Uterus (tissue), 4 donors: ENCODE data around the gene RGP1. TPM values are rescaled to one million over a fixed set of nuclear protein-coding genes. Genes with fewer than 3 reads are reported as not detected.
A peak's percentile ranks its signal among the peaks of the same experiment; 100 is the strongest.

Source experiments
- DNase-seq, 2 donors: peaks; one replicate each; pipeline ENCODE4 v3.0.0-alpha.2; 2019 to 2020
- H3K27ac ChIP-seq, 2 donors: fragments of 200-600 bp; sonication (generic); 1 replicate in 1 of 2; 2 replicates in 1 of 2; pipeline ENCODE4 v1.5.1; 2016 to 2018
- H3K27me3 ChIP-seq, 2 donors: fragments of 200-600 bp; sonication (generic); one replicate each; pipeline ENCODE4 v1.5.1; 2018 to 2019; ENCODE audit warnings: control low read depth in 1 of 2
- H3K36me3 ChIP-seq, 2 donors: fragments of 200-600 bp; sonication (generic); one replicate each; pipeline ENCODE4 v1.5.1; 2019; ENCODE audit warnings: control low read depth in 1 of 2
- H3K4me1 ChIP-seq, 2 donors: fragments of 200-600 bp; sonication (generic); one replicate each; pipeline ENCODE4 v1.5.1; 2018 to 2019; ENCODE audit warnings: control low read depth in 1 of 2
- H3K4me3 ChIP-seq, 2 donors: fragments of 200-600 bp; sonication (generic); 1 replicate in 1 of 2; 2 replicates in 1 of 2; pipeline ENCODE4 v1.5.1; 2018 to 2019; ENCODE audit warnings: mild to moderate bottlenecking in 1 of 2
- H3K9me3 ChIP-seq, 2 donors: fragments of 200-600 bp; sonication (generic); one replicate each; pipeline ENCODE4 v1.5.1; 2019; ENCODE audit warnings: control low read depth in 1 of 2
- POLR2A ChIP-seq, 2 donors: fragments of 450-650 bp; IDR thresholded peaks; one replicate each; pipeline ENCODE4 v1.6.1; 2016; ENCODE audit warnings: antibody characterized with exemption in 2 of 2, mild to moderate bottlenecking in 1 of 2, moderate library complexity in 1 of 2
- intact Hi-C: fragments of 100-400 bp; cut with DNase I; formaldehyde crosslinking; loops from one replicate; pipeline ENCODE4 v1.15.1; 2023; ENCODE audit warnings: low total_unique reads
- total RNA-seq, 4 donors: library from RNA; depleted of rRNA in 3 of 4; stranded (reverse); fragments of >200 nt in 3 of 4; gene quantifications; one replicate each; pipeline versions ENCODE4 v1.1.0 to v1.2.4, GENCODE V29; 2014 to 2023
- TF ChIP-seq, protein P1 (sequence below), 4 experiments: fragments of 200-600 bp in 2 of 4; fragments of 450-650 bp in 2 of 4; sonication (generic) in 2 of 4; IDR thresholded peaks; one replicate each; pipeline ENCODE4 v1.5.1; 2016 to 2019; ENCODE audit warnings: antibody characterized with exemption in 4 of 4, mild to moderate bottlenecking in 2 of 4, moderate library complexity in 1 of 4
- donor health status: DM: yes; HTN: yes; CAD: no.

The RGP1 gene
- total RNA-seq, 4 donors from 2014 or later: 2.0 to 38.1 (median 10.3) TPM

- intact Hi-C loops: no loop called here
- Histone ChIP-seq H3K4me3 (no peak overlapping the region), H3K9me3 (no peaks in the 10 kb centered on the region), H3K36me3 (no peaks in the 10 kb centered on the region), H3K27ac (no peak overlapping the region), H3K4me1 (no peaks in the 10 kb centered on the region), H3K27me3 (no peaks in the 10 kb centered on the region)
- DNase-seq: no peak
- TF ChIP-seq, protein P1, sequence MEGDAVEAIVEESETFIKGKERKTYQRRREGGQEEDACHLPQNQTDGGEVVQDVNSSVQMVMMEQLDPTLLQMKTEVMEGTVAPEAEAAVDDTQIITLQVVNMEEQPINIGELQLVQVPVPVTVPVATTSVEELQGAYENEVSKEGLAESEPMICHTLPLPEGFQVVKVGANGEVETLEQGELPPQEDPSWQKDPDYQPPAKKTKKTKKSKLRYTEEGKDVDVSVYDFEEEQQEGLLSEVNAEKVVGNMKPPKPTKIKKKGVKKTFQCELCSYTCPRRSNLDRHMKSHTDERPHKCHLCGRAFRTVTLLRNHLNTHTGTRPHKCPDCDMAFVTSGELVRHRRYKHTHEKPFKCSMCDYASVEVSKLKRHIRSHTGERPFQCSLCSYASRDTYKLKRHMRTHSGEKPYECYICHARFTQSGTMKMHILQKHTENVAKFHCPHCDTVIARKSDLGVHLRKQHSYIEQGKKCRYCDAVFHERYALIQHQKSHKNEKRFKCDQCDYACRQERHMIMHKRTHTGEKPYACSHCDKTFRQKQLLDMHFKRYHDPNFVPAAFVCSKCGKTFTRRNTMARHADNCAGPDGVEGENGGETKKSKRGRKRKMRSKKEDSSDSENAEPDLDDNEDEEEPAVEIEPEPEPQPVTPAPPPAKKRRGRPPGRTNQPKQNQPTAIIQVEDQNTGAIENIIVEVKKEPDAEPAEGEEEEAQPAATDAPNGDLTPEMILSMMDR (IDR thresholded peaks at IDR 0.05): no peak
Measured at GRCh38 chr9:35769763-35770162, 20.7 kb downstream of the RGP1 start.

- Histone ChIP-seq H3K9me3 (no peaks in the 10 kb centered on the region), H3K27me3 (no peaks in the 10 kb centered on the region), H3K4me1 (no peaks in the 10 kb centered on the region), H3K36me3 (no peaks in the 10 kb centered on the region), H3K27ac (peak overlapping the region in 1 of 2 donors; percentile 16), H3K4me3 (no peak overlapping the region)
- no peak for DNase-seq
- TF ChIP-seq, protein P1 (IDR thresholded peaks at IDR 0.05): no peak
- TF ChIP-seq POLR2A (IDR thresholded peaks at IDR 0.05): no peak
- intact Hi-C loops: no loop called here
Measured at GRCh38 chr9:35771075-35771433, 22.0 kb downstream of the RGP1 start.

DNA sequence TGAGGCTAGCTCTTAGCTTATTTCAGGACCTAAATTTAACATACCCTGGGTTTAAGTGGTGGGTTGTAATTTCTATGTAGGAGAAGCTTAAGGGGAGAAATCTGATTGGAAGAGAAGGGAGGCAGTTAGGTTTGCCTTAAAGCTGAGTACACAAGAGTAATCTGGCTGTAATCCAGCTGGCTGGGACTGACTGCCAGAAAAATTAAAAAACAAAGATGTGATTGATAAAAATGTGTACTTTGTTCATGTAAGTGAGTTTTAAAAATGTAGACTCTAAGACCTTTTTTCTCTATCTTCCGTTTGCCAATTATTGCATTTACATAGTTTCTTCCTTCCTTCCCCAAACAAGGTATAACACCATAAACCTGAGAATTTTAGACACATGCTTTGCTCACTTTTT lies 22.4 kb downstream of the RGP1 start:
- peak overlapping the region in 1 of 2 donors; percentile 16 for H3K27ac ChIP-seq
- no peak for TF ChIP-seq POLR2A (IDR thresholded peaks at IDR 0.05)
- TF ChIP-seq, protein P1 (IDR thresholded peaks at IDR 0.05): no peak

DNA sequence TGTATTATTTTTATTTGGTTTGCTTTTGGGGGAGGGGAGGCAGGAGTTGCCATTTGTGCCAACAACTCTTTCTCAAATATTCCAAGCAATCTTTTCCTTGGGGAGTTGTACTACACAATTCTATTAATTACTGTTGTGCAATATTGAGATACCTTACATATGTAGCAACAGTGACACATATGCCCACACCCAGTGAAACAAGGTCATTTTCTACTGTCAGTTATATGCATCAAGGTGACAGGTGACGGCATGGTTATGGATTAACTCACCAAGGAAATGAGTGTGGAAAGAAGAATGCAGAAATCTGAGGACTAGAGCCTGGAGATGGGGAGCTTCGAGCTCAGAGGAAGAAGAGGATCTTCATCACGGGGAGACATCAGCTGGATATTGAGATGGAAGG lies 22.9 kb downstream of the RGP1 start:
- intact Hi-C loops: no loop called here
- Histone ChIP-seq H3K4me1 (no peaks in the 10 kb centered on the region), H3K27ac (no peak overlapping the region), H3K9me3 (no peaks in the 10 kb centered on the region), H3K4me3 (no peak overlapping the region), H3K27me3 (no peaks in the 10 kb centered on the region), H3K36me3 (no peaks in the 10 kb centered on the region)
- TF ChIP-seq, protein P1 (IDR thresholded peaks at IDR 0.05): no peak
- TF ChIP-seq POLR2A (IDR thresholded peaks at IDR 0.05): no peak
- no peak for DNase-seq

More for the DNA sequence above, 22.4 kb downstream of the RGP1 start:
- Histone ChIP-seq H3K36me3 (no peaks in the 10 kb centered on the region), H3K4me3 (no peak overlapping the region), H3K4me1 (no peaks in the 10 kb centered on the region), H3K27me3 (no peaks in the 10 kb centered on the region), H3K9me3 (no peaks in the 10 kb centered on the region)
- intact Hi-C loops: no loop called here
- no peak for DNase-seq

DNA sequence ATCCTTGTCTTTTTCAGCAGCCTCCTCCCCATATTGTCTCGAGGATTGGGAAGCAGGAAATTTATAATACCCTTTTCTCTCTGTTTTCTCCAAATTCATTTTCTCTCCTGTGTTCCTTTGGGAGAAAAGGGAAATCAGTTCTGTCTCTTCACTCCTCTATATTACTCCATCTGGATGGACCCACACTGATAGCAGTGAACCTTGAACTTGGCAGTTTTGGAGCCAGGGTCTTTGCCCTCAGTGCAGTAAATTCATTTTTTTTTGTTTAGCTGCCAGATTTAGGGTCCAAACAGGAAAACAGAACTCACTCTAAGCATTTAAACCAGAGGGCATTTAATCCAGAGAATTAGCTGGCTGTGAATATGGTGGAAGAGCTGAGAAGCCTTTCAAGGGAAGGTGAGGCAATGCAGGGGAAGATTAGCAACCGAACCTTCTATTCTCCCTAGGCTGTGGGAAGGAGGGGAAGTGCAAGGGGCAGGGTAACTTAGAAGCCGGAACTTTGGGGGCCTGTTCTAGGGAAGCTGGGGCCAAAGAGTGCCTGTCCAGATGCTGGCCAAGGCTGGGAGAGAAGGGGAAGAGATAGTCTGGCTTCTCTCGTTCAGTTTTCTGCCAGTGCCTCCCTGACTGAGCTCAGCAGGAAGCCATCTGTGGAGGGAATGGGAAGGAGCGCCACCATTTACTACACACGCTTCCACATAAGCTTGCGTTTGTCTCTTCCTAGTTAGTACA lies 26.0 kb downstream of the RGP1 start:
- H3K36me3 ChIP-seq: no peaks in the 10 kb centered on the region
- no peaks in the 10 kb centered on the region for H3K4me1 ChIP-seq
- H3K27ac ChIP-seq: no peak overlapping the region
- H3K4me3 ChIP-seq: no peak overlapping the region
- intact Hi-C loops: no loop called here
- H3K9me3 ChIP-seq: no peaks in the 10 kb centered on the region
- DNase-seq: no peak
- TF ChIP-seq, protein P1 (IDR thresholded peaks at IDR 0.05): no peak
- TF ChIP-seq POLR2A (IDR thresholded peaks at IDR 0.05): no peak
- no peaks in the 10 kb centered on the region for H3K27me3 ChIP-seq
